Lower leg skin (tissue), 3 donors: ENCODE data around the gene MDH1.

Experiments
- CTCF ChIP-seq, 3 donors: fragments of 450-650 bp; IDR thresholded peaks; one replicate each; pipeline ENCODE4 v1.5.1; 2016; ENCODE audit warnings: antibody characterized with exemption in 3 of 3, mild to moderate bottlenecking in 3 of 3, moderate library complexity in 2 of 3
- POLR2A ChIP-seq, 2 donors: fragments of 450-650 bp; IDR thresholded peaks; one replicate each; pipeline ENCODE4 v1.6.1; 2016 to 2017; ENCODE audit warnings: antibody characterized with exemption in 2 of 2, mild to moderate bottlenecking in 1 of 2, moderate library complexity in 1 of 2

- TF ChIP-seq POLR2A (IDR thresholded peaks at IDR 0.05) (no peak), CTCF (IDR thresholded peaks at IDR 0.05) (no peak)
Measured at GRCh38 chr2:63632382-63632781, 43.6 kb downstream of the MDH1 start.
